Endothelial cell (in vitro differentiated cells): Measurements from ENCODE around the gene ST3GAL4. TPM values are rescaled to one million over a fixed set of nuclear protein-coding genes. Genes with fewer than 3 reads are reported as not detected.
"Not testable (repeated sequence)": the region's sequence is repeated elsewhere in the genome, so short reads cannot be mapped to it uniquely, and the experiment has no call there.

Source experiments
- DNase-seq: peaks from one replicate; pipeline ENCODE4 v3.0.0; 2021; ENCODE audit warnings: low spot score
- H3K27ac Mint-ChIP-seq: one replicate; pipeline ENCODE4 v1.8.0; 2021; ENCODE audit warnings: mixed read lengths, inconsistent platforms; ENCODE audit not compliant: unreplicated experiment
- H3K27me3 Mint-ChIP-seq: one replicate; pipeline ENCODE4 v1.8.0; 2021; ENCODE audit warnings: mild to moderate bottlenecking, moderate library complexity, mixed read lengths, inconsistent platforms; ENCODE audit not compliant: unreplicated experiment
- H3K36me3 Mint-ChIP-seq: one replicate; pipeline ENCODE4 v1.8.0; 2021; ENCODE audit warnings: mild to moderate bottlenecking, low read depth, mixed read lengths, inconsistent platforms; ENCODE audit not compliant: unreplicated experiment
- H3K4me1 Mint-ChIP-seq: one replicate; pipeline ENCODE4 v1.8.0; 2021; ENCODE audit warnings: mild to moderate bottlenecking, mixed read lengths, inconsistent platforms; ENCODE audit not compliant: unreplicated experiment
- H3K4me3 Mint-ChIP-seq: one replicate; pipeline ENCODE4 v1.8.0; 2021; ENCODE audit warnings: mild to moderate bottlenecking, mixed read lengths, inconsistent platforms; ENCODE audit not compliant: unreplicated experiment
- H3K9me3 Mint-ChIP-seq: one replicate; pipeline ENCODE4 v1.8.0; 2021; ENCODE audit warnings: mixed read lengths, inconsistent platforms; ENCODE audit not compliant: unreplicated experiment
- total RNA-seq: library from RNA; stranded (reverse); fragmentation: NEBNext Ultra II Directional; extraction: Animal tissue kit (Norgen Biotek cat#: 25700); gene quantifications from one replicate; pipeline ENCODE4 v1.2.1, GENCODE V29; 2021; ENCODE audit not compliant: unreplicated experiment
- TF ChIP-seq, protein P1 (sequence below): fragments of 200-600 bp; sonication (generic); IDR thresholded peaks from one replicate; pipeline ENCODE4 v1.5.0; 2021; ENCODE audit warnings: antibody characterized with exemption; ENCODE audit not compliant: unreplicated experiment

The ST3GAL4 gene
- total RNA-seq, 1 donor from 2014 or later, result 25.9 TPM

DNA sequence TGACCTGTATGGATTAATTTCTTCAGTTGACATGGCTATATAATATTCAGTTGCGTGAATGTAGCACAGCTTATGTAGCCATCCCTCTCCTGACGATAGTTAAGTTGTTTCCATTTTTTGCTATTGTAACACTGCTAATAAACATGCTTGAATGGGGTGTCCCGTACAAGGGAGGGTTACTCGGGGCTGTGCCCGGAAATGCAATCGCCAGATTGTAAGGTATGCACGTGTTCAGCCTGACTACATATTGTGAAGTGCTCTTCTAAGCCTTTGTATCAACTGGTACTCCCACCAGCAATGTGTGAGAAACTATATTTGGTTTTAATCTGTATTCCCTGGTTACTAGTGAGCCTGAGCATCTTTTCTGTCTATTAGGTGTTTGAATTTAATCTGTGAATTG, 16.1 kb downstream of the ST3GAL4 start:
- DNase-seq, result no peak
- no peak overlapping the region for H3K4me3 Mint-ChIP-seq
- H3K36me3 Mint-ChIP-seq, result no peaks in the 10 kb centered on the region
- no peaks in the 10 kb centered on the region for H3K9me3 Mint-ChIP-seq
- TF ChIP-seq, protein P1, sequence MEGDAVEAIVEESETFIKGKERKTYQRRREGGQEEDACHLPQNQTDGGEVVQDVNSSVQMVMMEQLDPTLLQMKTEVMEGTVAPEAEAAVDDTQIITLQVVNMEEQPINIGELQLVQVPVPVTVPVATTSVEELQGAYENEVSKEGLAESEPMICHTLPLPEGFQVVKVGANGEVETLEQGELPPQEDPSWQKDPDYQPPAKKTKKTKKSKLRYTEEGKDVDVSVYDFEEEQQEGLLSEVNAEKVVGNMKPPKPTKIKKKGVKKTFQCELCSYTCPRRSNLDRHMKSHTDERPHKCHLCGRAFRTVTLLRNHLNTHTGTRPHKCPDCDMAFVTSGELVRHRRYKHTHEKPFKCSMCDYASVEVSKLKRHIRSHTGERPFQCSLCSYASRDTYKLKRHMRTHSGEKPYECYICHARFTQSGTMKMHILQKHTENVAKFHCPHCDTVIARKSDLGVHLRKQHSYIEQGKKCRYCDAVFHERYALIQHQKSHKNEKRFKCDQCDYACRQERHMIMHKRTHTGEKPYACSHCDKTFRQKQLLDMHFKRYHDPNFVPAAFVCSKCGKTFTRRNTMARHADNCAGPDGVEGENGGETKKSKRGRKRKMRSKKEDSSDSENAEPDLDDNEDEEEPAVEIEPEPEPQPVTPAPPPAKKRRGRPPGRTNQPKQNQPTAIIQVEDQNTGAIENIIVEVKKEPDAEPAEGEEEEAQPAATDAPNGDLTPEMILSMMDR, result no peak
- peaks cover 10% of the 10 kb centered on the region for H3K4me1 Mint-ChIP-seq
- H3K27me3 Mint-ChIP-seq, result no peaks in the 10 kb centered on the region
- H3K27ac Mint-ChIP-seq, result no peak overlapping the region

DNA sequence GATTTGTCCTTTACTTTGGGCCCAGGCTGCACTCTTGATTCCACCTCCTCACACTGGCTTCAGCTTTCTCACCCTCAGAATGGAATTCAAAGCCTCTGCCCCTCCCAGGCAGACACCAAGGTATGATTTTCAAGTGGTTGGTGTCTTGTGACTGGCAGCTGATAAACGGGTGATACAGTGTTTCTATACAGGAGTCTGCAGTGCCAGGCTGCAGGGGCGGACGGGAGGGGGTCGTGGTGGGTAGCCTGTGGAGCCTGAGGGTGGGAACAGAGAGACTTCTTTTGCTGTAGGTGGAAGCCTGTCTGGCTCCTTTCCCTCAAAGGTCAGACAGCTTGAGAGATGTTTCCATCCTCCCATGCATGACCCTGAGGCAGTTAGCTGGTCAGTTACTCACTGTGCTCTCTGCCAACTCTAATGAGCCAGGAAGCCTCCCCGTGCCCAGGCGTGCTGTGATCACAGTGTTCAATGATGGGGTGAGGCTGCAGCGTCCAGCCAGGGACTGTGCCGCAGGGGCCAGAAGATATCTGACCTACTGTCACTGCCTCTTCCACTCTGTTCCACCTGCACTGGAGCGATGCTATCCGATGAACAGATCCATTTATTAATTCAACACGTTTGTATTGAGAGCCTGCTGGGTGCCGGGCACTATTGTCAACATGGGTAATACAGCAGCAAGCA, 18.0 kb downstream of the ST3GAL4 start:
- H3K4me3 Mint-ChIP-seq, H3K36me3 Mint-ChIP-seq, H3K27me3 Mint-ChIP-seq, H3K27ac Mint-ChIP-seq, H3K9me3 Mint-ChIP-seq, H3K4me1 Mint-ChIP-seq, DNase-seq: not testable (repeated sequence)

DNA sequence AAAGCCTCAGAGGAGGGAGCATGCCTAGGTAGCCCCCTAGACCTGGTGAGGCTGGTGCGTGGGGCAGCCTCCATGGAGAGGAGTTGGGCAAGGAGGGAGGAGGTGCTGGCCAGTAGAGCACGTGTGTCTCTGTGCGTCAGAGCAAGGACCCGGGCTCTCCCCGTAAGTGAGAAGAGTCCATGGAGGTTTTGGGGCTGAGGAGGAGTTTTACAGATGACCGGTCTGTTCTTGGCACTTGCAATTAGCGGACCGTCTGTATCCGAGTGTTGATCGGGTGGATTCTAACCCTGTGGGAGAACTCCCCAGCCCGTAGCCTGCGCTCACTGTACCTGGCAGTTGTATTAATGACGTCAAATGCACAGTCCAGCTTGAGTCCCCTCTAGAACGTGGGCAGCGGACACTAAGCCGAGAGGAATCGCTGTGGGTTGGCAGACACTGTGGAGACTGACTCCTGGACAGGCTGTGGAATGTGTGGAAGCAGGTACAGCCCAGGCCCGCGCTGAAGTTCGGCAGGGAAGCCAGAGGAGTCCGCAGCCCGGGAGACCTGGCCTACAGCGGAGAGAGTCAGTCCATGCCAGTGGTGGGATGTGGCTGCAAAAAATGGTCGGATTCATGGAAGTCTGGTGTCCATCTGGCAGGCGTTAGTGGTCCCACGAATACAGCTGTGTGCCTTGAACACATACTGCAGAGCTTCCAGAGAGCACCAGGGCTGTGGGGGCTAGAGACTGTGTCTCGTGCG, 19.2 kb downstream of the ST3GAL4 start:
- H3K27me3 Mint-ChIP-seq, H3K4me3 Mint-ChIP-seq, DNase-seq, H3K27ac Mint-ChIP-seq, H3K36me3 Mint-ChIP-seq, H3K9me3 Mint-ChIP-seq, H3K4me1 Mint-ChIP-seq: not testable (repeated sequence)

DNA sequence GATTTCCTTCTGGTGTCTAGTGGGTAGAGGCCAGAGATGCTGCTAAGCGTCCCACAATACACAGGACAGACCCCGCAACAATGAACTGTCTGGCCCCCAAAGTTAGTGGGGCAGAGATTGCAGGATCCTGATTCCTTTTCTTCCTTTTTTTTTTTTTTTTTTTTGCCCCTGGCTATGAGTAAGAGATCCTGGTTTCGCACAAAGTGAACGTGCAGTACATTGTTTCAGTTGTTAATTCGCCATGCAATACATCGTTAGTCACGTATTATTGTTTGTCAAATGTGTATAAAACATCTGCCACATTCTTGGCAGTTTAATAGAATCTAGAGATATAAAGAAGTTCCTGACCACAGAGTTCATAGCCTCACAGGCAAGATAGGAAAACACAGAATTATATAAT, 20.2 kb downstream of the ST3GAL4 start:
- DNase-seq, result no peak
- Mint-ChIP-seq H3K9me3 (no peaks in the 10 kb centered on the region), H3K36me3 (no peaks in the 10 kb centered on the region), H3K27ac (no peak overlapping the region), H3K4me1 (peaks cover 10% of the 10 kb centered on the region), H3K4me3 (no peak overlapping the region), H3K27me3 (peaks cover 3% of the 10 kb centered on the region)
- TF ChIP-seq, protein P1, result no peak

DNA sequence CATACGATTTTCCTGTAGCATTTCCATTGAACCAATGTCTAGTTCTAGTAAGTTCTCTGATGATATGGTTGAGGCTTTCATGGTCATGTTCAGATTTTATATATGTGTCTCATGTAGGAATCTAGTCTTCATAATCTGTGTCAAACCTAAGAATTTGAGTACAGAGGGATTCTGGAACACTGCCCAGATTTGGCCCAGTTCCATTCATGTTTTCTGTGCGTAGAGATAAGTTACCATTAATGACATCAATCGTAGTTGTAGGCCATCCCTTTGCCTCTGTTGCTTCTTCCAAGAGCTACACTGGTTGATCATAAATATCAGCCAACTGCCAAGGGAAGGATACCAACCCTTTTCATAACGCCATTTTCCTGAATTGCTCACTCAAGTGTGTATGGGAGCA, 23.3 kb downstream of the ST3GAL4 start:
- Mint-ChIP-seq H3K9me3 (no peaks in the 10 kb centered on the region), H3K27ac (no peak overlapping the region), H3K4me1 (peaks cover 10% of the 10 kb centered on the region), H3K36me3 (no peaks in the 10 kb centered on the region), H3K4me3 (no peak overlapping the region), H3K27me3 (peaks cover 3% of the 10 kb centered on the region)
- TF ChIP-seq, protein P1, result no peak
- no peak for DNase-seq

DNA sequence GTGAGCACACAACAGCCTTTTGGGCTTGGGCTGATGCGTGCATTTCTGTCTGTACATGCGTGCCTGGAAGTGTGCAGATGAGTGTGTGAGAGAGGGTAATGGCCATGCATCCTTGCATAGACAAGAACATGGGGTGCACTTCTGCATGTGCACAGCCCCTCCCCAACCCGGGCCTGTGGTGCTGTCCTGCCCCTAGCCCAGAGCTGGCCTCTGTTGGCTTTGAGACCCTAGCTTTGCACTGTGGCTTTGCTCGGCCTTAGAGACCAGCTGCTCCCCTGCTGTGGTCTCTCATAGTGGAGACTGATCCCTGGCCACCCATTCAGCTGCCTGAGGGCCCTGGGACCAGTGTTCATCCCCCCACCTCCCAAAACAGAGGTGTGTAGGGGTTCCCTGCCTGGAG, 25.4 kb downstream of the ST3GAL4 start:
- Mint-ChIP-seq H3K27me3 (peaks cover 7% of the 10 kb centered on the region), H3K4me3 (no peak overlapping the region), H3K9me3 (no peaks in the 10 kb centered on the region), H3K27ac (no peak overlapping the region), H3K36me3 (no peaks in the 10 kb centered on the region), H3K4me1 (peaks cover 8% of the 10 kb centered on the region)
- DNase-seq, result no peak
- TF ChIP-seq, protein P1, result no peak

DNA sequence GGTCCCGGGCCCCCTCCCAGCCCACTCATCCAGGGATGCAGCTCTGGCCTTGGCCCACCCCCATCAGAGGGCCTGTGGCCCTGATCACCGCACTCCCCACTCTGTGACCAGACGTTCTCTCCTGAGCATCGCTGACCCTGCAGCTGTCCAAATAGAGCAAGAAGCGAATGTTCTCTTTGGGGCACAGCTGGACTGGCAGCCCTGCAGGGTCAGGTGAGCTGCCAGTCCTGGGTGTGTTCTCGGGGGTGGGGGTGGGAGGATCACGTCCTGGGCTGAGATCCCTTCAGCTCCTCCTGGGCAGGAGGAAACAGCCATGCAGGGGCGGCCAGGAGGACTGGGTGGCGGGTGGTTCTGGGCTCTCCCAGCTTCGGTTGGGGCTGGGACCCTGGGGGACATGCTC, 26.5 kb downstream of the ST3GAL4 start:
- Mint-ChIP-seq H3K27me3 (peaks cover 10% of the 10 kb centered on the region), H3K4me1 (peaks cover 16% of the 10 kb centered on the region)
- not testable (repeated sequence) for H3K4me3 Mint-ChIP-seq, H3K27ac Mint-ChIP-seq, DNase-seq, H3K36me3 Mint-ChIP-seq, H3K9me3 Mint-ChIP-seq

DNA sequence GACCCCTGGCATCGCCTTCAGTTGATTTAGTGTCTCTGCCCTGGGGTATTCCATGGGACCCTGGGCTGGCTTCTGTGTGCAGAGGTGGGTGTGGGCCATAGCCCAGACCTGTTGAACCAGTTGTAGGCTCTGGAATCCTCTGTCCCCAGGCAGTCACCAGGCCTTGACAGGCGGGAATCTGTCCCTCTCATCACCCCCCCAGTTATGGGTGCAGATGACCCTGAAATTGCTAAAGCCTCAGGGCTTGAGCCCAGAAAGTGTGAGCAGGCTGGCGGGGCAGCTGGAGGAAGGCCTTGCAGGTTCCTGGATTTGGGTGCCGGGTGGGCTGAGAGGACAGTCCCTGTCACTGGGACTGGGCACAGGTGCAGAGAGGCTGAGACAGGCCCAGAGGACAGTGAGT, 27.2 kb downstream of the ST3GAL4 start:
- H3K36me3 Mint-ChIP-seq, H3K9me3 Mint-ChIP-seq, H3K4me3 Mint-ChIP-seq, H3K27ac Mint-ChIP-seq, DNase-seq: not testable (repeated sequence)
- H3K27me3 Mint-ChIP-seq, result peaks cover 10% of the 10 kb centered on the region
- peaks cover 20% of the 10 kb centered on the region for H3K4me1 Mint-ChIP-seq
